ENCODE measurements around the gene NAB1.

- TF ChIP-seq EZH2 (IDR thresholded peaks at IDR 0.05) (no peak), POLR2AphosphoS5 (IDR thresholded peaks at IDR 0.05; ENCODE audit: borderline replicate concordance, low read depth, low read length) (no peak), FOXP2 (optimal IDR thresholded peaks at IDR 0.05; ENCODE audit: control extremely low read depth, extremely low read length, insufficient read depth) (no peak)
Observed at GRCh38 chr2:190637281-190637734, 11.6 kb upstream of the NAB1 start.
